GM21367 (cell line): ENCODE measurements around the gene LEMD2.

Source experiments
- ATAC-seq: cut with Tn5 transposase; IDR thresholded peaks from one replicate; pipeline ENCODE4 v1.9.1; 2021; ENCODE audit not compliant: unreplicated experiment

Gene LEMD2

DNA sequence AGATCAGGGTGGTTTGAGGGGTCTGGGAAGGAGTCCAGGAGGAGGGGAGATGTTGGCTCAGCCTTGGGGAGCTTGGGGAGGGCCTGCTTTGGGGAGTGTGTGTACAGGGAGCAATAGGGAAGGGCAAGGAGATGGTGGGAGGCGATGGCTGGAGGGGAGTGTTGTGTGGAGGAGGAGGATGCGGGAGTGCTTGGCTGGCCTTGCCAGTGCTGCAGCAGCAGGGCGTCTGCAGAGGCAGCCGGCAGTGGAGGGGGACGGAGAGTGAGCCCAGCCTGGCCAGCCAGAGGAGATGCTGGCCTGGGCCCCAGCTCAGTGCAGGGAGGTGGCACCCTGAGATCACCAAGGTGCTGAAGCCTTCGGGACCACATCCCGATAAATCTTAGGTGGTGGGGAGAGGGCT, 46.1 kb downstream of the LEMD2 start:
- no peak for ATAC-seq

DNA sequence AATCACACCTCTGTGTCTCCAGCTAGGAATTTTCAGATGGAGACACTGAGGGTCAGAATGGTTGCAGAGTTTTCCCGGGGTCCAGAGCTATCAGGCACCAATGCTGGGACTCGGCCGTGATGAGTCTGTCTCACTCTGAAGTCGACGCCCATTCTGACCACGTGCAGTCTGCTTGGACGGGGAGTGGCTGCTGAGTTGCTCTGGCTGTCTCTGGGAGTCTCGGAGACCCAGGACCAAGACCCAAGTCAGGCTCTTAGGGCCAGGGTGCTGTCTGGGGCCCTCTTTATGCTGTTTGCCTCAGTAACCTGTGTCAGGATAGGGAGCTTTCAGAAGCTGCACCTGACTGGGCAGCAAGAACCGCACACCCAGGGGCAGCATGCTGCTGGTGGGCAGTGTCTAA, 46.8 kb downstream of the LEMD2 start:
- no peak for ATAC-seq

DNA sequence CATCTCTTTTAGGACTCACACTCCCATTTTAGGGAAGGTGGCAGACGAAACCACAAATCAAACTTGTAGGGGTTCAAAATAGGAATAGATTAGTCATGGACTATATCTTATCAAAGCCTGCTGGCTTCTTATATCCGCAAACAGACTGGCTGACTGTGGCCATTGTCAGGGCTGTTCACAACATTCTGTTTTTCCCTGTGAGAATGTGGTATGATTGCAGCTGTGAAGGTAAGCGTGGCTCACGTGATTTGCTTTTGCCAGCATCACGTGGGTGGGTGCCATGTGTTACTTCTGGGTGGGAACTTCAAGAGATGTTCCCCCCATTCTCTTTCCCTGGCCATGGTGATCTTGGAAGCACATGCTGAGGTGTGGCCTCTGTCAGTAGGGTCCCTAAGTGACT, 48.1 kb downstream of the LEMD2 start:
- no peak for ATAC-seq

DNA sequence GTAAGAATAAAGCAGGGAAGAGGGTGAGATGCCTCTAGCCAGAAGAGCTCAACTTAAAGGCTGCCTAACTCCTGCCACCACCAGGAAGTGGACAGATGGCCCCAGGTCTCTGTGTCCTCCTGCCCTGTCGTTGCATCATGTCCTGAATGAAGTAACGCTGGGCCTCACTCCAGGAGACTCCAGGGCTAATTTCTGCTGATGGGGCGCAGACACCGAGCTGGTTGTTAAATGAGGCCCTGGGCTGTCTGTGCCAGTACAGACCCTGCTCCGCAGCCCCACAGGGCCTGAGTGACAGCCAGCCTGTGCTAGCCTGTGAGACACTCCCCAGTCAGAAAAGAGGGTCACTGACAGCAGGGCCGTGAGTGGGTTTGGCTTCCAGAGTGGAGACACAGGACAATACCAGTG, 48.7 kb downstream of the LEMD2 start:
- no peak for ATAC-seq

DNA sequence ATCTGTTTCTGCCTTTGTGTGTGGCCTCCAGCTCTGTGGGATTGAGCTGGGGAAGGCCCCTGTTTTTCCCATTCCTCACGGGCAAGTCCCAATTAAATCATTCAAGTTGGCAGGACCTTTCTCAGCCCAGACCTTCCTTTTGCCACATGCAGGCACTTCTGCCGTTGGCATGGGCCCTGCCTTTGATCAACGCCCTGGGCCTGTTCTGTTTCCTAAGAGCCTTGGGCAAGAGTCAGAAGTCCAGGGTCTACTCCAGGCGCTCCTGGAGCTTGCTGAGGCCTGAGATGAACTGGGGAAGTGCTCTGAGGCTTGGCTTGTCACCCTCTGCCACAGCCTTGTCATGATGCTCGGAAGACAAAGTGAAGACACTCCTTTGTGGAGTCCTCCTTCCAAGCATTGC, 49.4 kb downstream of the LEMD2 start:
- ATAC-seq: no peak

DNA sequence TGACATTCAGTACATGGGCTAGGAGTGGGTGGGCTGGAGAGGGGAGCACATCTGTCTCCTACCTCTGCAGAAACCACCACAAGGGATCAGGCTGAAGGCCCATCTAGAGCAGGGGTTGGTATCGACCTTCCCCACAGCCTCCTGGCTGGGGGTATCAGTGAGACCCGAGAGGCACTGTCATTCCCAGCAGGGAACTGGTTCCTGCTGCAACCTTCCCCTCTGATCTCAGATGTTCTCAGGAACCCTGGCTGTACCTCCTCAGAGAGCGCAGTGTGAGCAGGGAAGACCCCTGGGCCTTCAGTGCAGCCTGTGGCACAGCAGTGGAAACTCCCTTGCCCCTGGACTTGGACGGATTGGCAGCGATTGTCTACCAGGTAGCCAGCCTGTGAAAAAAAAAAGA, 50.1 kb downstream of the LEMD2 start:
- no peak for ATAC-seq

DNA sequence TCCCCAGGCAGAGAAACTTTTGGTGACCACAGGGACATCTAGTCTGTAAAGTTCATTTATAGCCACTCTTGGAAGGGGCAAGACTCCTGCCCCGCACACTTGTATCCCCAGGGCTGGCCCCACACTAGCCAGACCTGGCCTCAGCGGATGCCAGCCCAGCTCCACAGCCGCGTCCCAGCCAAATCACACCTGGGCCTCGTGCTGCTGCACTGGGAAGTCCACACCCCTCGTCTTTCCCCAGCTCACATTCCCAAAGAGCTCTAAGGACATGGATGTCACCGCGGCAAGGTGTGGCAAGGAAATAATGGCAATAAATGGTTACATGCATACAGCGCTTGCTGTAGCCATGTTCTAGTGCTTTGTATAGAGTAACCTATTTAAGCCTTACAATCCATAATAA, 50.8 kb downstream of the LEMD2 start:
- ATAC-seq: no peak

DNA sequence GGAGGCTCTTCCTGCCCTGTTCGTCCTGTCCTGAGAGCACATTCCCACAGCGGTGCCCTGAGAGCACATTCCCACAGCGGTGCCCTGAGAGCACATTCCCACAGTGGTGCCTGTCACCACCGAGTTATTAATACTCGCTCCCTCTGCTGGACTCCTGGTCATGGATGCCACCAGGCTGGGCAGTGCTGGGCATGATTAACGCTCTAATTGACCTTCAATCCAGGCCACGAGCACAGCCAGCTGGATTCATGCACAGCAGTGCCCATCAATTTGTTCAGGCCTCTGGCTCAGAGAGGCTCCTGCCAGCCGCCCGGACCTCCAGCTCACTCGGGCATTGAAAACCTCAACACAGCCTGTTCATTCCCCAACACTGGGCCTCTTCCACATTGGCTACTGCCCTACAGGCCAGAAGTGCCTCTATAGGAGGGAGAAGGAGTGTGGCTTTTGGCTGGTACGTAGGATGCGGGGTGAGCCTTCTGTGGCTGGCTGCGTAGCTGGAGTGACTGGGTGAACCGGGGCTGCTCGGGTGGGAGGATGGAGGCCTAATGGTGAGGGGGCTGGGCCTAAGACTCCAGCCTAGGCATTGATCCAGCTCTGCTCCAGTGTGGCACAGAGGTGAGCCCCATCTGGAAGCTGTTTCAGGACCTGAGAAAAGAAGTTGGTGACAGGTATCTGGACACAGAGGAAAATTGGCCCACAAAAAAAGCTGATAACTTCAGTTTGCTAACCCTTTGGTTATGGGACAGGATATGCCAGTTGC, 51.5 kb downstream of the LEMD2 start:
- ATAC-seq: no peak

DNA sequence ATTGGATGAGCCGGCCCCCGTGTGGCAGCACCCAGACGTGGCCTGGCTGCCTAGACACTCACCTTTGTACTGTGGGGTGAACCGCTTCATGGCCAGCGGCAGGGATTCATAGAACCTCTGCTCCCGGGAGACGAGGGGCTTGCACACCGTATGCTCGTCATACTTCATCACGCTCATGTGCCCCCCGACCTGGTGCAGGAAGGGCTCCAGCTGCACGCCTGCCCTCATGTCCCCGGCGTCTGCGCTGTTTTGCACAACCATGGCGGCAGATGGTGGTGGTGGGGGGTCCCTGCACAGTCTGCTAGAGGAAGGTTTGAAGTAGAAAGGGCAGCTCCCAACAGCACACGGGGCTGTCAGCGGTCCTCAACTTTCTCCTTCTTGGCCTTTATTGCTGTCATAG, 53.7 kb downstream of the LEMD2 start:
- no peak for ATAC-seq

DNA sequence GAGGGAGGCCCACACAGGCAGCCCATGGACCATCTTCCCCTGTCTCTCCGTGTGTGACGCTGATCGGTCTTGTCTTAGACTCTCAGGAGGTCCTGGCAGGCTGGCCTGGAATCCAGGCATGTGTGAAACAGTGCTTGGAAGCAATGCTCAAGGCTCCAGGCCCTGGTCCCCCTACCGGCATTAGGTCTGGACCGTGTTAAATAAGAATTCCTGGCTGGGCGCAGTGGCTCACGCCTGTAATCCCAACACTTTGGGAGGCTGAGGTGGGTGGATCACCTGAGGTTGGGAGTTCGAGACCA, 55.3 kb downstream of the LEMD2 start:
- no peak for ATAC-seq

DNA sequence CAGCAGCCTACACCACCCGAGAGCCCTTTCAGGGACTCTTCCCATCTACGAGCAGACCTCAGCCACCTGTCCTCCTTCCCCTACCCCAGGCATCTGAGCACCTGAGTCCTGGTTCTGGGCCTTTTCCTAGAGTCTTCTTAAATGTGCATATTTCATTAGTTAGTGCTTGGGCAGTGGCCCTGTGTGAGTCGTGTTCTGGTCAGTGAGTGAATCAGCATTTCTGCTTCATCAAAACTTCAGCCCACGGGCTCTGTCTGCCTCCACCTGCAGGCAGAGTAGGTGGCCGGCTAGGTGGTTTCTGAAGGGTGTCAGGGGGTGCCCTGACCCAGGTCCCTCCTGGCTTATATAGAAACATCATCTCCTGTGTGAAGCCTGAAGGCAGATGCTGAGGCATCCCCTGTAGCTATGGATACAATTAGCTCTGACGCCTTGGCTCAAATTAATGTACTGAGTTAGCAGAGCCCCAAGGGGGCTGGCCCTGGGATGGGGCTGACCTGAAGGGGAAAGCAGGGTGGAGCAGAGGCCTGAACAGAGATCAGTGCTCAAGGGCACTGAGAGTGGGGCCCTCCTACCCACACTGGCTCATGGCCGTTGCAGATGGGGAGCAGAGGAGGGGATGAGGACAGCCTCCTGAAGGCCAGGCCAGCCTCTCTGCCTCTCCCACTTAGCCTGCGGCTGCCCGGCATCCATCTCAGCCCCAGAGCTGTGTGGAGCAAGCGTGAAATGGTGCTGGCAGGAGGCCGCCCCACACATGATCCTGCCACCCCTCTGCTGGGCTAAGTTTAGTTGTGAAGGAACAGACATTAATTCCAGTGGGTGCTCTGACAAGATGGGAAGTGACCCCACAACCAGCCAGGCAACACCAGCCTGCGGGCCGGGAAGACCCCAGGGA, 55.9 kb downstream of the LEMD2 start:
- no peak for ATAC-seq

DNA sequence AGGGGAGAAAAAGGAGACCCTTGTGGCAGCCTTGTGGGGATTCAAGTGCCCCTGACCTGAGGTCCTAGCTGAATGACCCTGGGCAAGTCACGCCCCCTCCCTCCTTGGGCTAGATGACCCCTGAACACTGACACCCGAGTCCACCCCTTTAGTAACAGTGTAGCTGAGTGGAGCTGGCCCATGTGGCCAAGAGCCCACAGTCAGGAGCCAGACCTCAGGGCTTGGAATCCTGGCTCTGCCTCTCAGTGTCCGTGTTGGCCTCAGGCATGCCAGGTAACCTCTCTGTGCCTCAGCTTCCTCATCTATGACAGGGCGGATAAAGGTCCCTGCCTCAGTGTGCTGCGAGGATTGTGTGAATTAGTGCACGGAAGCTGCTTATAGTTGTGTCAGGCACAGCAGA, 56.5 kb downstream of the LEMD2 start:
- ATAC-seq: no peak

DNA sequence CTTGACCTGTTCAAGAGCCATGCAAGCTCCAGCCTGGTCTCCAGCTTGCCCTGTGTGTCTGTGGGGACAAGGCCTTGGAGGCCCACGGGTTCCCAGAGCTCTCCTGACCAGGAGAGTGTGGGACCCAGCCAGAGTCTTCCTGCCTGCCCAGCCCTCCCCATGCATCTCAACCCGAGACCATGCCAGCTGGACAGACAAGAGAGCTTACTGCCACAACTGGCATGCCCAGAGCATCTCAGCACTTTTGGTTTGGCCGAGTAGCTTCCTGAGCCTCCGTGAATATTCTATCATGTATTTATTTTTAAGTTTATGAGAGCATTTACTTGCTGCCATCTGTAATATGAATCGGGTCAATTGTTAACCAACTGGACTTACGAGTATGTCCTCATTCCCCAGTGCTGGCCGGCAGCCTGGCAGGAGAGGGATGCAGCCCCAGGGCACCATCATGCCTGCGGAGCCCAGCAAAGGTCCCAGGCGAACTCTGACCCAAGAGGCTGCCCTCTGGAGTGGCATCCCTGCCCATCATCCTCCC, 57.1 kb downstream of the LEMD2 start:
- no peak for ATAC-seq

DNA sequence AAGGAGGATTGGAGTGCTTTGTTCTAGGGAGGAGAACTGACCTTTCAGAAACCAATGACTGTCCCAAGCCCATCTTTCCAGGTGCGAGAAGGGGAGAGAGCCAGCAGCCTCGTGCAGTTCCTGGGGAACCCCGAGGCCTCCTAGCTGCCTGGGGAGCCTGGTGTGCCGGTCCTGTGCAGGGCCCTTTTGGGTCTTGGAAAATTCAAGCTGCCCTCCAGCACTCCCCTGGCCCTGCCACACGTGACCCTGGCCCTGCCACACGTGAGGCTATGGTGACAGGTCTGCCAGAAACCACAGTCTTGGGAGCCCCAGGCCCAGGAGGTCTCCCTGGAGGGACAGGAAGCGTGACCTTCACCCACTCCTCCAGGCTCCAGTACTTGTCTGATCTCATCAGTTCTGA, 57.9 kb downstream of the LEMD2 start:
- ATAC-seq: no peak

DNA sequence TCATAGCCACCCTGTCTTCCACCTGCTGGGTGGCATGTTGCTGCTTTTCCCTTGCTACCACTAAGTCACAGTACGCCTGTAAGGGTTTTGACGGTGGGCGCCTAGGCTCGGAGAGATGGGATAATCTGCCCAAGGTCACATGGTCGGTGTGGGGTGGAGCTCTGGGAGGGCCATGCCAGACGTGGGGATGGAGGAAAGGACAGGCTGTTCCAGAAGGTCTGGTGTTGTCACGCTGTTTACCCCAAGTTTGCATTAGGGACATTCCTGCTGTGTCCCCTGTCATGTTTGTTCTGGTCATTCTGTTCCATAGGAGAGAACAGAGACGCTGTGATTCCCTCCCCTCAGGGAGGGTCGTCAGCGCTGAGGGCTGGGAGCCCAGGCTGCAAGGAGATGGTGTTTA, 58.3 kb downstream of the LEMD2 start:
- ATAC-seq: no peak

DNA sequence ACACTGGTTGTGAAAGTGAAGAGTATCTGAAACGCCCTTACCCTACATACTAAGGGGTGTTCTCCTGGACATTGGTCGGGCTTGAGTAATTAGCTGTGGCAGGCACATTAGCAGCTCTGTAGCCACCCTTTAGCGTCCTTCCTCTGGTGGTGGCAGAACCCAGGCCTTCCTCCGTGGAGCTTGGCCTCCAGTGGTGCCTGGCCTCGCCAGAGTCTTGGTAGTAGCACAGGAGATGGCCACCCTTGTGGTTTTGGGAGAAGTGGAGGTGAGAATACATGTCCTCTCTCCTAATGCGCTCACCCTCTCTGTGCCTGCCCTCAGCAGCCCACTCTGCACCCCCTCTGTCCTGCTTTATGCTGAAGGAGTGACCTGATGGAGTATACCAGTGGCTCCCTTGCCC, 59.9 kb downstream of the LEMD2 start:
- no peak for ATAC-seq

DNA sequence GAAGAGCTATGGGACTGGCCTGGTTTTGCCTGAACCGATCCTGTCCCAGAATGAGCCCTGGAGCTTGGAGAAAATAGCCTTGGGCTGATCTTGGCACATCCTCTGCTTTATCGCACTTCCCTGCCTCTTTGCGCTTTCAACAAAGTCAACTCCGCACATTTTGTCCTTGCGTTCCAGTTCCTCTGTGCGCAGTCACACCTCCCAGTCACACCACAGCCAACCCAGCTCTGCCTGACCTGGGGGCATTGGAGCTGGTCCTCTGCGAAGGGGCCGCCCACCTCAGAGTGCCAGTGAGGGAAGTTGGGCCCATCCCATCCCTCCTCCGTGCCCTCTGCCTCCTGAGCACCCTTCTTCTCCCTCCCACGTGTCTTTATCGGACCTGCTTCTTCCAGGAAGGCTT, 60.5 kb downstream of the LEMD2 start:
- no peak for ATAC-seq

DNA sequence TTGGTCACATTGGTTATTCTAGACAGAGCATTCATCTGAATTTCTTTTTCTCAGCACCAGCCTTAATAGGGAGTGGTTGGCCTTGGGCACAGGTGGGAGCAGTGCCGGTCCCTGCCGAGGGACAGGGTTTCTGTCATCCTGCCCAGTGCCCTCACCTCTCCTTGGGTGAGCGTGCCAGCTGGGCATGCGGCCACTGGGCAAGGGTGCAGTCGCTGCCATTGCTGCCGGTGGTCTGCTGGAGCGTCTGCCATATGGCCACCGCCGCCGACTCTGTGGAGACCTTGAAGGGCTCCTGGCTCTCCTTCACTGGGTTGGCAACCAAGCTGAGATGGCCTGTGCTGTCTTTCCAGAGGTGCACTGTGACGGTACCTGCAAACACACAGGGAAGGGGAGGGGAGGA, 61.0 kb downstream of the LEMD2 start:
- no peak for ATAC-seq

DNA sequence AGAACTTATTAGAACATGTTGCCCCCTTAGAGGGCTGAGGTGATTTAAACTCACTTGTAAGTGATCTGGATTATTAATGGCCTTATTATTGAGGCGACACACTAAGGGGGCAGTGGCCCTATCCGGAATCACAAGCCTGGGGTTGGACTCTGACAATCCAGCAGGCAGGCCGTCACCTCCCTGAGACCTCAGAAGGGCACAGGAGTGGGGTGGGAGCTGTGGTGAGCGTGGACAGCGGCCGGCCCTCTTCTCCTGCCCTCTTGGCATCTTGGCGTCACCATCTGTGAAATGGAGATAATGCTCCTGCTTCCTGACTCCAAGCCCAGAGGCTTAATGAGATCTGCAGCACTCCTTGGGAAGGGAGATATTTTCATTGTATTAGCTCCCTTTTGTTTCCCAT, 61.8 kb downstream of the LEMD2 start:
- no peak for ATAC-seq

DNA sequence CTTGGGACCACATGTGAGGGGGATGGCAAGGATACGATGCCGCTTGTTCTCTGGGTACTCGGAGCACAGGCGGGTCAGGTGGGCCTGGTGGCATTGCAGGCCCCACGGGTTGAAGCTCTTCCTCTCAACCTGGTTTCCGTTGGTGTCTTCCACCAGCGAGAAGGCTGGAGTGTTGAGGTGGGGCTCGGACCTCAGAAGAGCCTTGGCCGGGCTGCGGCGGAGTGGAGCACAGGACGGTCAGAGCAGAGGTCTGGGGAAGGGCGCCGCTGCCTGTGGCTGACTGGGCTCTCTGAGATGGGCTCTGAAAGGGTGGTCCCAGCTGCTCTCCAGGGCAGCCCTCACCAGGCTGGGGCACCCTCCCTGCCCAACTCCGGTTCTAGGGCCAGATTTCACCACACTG, 62.2 kb downstream of the LEMD2 start:
- ATAC-seq: no peak

DNA sequence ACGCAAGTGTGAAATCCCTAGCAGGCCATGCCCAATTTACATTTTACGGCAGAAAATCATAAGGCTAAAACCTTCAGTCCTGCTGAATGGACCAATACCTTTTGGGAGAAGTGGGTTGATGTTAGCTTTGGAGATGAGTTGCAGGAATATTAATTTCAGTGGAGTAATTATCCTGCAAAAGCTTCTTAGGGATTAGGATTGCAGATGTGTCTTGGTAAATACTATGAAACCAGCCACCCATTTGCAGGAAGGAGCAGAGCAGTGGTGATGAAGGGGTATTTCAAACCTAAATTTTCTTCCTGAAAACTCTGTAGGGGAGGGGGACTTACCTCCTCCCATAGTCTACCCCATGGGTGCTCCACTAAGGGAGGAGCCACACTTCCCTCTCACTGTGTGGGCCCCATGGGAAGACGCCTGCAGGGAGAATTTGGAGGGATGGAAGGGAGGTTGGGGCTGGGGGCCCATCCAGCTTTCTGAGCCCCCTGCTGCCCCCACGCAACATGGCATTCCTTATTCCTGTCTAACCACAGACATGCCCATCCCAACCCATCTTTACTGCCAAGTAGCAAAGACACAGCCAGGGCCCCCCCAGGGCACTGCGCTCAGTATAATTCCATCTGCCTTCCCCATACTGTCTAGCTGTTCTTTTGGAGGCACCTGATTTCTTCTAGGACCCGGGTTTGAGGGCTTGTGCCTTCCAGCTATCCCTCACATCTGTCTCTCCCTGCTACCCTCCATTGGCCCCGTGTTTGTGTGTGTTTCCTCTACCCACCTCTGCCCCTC, 62.8 kb downstream of the LEMD2 start:
- no peak for ATAC-seq

DNA sequence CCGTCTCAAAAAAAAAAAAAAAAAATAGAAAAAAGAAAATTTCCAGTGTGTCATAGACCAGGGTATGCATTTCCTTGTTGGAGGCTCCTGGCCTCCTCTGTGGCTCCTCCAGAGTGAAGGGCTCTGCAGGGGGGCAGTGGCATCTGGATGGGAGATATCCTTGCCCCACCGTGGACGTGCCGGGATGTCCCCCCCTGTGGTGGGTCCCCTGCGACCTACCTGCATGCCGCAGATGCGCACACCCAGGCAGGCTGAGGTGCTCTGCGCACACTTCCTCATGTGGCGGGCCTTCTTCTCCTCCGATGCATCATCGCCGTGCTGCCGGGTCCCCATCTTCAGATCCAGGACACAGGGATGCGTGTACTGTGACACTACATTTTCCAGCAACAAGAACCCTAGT, 63.7 kb downstream of the LEMD2 start:
- no peak for ATAC-seq
